ENCODE results near the gene INSM1. TPM values are rescaled to one million over a fixed set of nuclear protein-coding genes. Genes with fewer than 3 reads are reported as not detected.

Gene INSM1
- total RNA-seq, 1 experiment from 2014 or later = 0.05 TPM

DNA sequence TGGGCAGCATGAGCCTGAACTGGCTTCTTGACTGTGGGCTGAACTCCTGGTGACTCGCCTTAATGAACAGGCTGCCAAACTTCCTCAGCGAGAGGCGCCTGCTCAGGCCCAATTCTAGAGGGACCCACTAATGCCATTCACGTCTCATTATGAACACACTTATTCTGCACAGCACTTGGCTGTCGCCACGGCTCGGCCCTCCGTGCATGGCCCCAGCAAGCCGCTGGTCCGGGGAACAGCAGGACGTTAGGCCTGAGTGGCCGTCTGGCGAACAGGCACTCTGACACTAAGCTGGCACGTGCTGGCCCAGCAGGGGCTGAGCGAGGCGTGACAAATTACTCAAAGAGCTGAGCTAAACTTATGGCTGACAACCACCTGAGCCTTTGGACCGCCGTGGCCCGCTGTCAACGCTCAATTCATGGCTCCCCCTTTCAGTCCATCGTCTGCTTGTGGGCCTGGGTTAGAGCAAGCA is 45.9 kb downstream of the INSM1 start:
- Histone ChIP-seq H3K4me3 (ENCODE audit: low read depth in 2 of 2, low read length in 2 of 2) (no peak overlapping the region), H3K9me3 (ENCODE audit: control insufficient read depth, insufficient read depth, low read depth, low read length) (no peaks in the 10 kb centered on the region), H3K4me1 (ENCODE audit: control insufficient read depth, insufficient read depth, low read length) (no peaks in the 10 kb centered on the region), H3K27ac (ENCODE audit: low read length) (no peak overlapping the region), H3K27me3 (ENCODE audit: control insufficient read depth, insufficient read depth, low read length) (no peaks in the 10 kb centered on the region), H3K36me3 (ENCODE audit: control insufficient read depth, insufficient read depth, low read length) (no peaks in the 10 kb centered on the region)
- no peak for ATAC-seq
- no TSS peak for BruUV-seq (replicated peaks)
- no peak for TF ChIP-seq TCF7L2 (IDR thresholded peaks at IDR 0.05; ENCODE audit: low read depth, low read length)
- no peak for TF ChIP-seq POLR2AphosphoS5 (IDR thresholded peaks at IDR 0.05; ENCODE audit: low read depth, low read length)
- no peak for TF ChIP-seq SIN3A (IDR thresholded peaks at IDR 0.05; ENCODE audit: borderline replicate concordance, insufficient read depth, low read depth, low read length)
- in situ Hi-C loops (cut with HindIII; ENCODE audit: low pct_unique_long_range_greater_than_20kb, low sequenced_read_pairs) = no loop called here
- POLR2A ChIA-PET = no interaction called here
- CTCF ChIA-PET = no interaction called here
- intact Hi-C loops (cut with micrococcal nuclease; ENCODE audit: unreplicated experiment) = no loop called here
- no peak for DNase-seq (ENCODE audit: low read depth, low spot score)

GRCh38 chr20:20414640-20415220 is 46.8 kb downstream of the INSM1 start:
- Histone ChIP-seq H3K36me3 (ENCODE audit: control insufficient read depth, insufficient read depth, low read length) (no peaks in the 10 kb centered on the region), H3K27ac (ENCODE audit: low read length) (no peak overlapping the region), H3K4me3 (ENCODE audit: low read depth in 2 of 2, low read length in 2 of 2) (no peak overlapping the region), H3K27me3 (ENCODE audit: control insufficient read depth, insufficient read depth, low read length) (no peaks in the 10 kb centered on the region), H3K9me3 (ENCODE audit: control insufficient read depth, insufficient read depth, low read depth, low read length) (no peaks in the 10 kb centered on the region), H3K4me1 (ENCODE audit: control insufficient read depth, insufficient read depth, low read length) (no peaks in the 10 kb centered on the region)
- no TSS peak for BruUV-seq (replicated peaks)
- in situ Hi-C loops (cut with HindIII; ENCODE audit: low pct_unique_long_range_greater_than_20kb, low sequenced_read_pairs) (no loop called here), intact Hi-C loops (cut with micrococcal nuclease; ENCODE audit: unreplicated experiment) (no loop called here)
- DNase-seq (ENCODE audit: low read depth, low spot score) (no peak), ATAC-seq (no peak)
- POLR2A ChIA-PET = no interaction called here
- TF ChIP-seq, protein P1, sequence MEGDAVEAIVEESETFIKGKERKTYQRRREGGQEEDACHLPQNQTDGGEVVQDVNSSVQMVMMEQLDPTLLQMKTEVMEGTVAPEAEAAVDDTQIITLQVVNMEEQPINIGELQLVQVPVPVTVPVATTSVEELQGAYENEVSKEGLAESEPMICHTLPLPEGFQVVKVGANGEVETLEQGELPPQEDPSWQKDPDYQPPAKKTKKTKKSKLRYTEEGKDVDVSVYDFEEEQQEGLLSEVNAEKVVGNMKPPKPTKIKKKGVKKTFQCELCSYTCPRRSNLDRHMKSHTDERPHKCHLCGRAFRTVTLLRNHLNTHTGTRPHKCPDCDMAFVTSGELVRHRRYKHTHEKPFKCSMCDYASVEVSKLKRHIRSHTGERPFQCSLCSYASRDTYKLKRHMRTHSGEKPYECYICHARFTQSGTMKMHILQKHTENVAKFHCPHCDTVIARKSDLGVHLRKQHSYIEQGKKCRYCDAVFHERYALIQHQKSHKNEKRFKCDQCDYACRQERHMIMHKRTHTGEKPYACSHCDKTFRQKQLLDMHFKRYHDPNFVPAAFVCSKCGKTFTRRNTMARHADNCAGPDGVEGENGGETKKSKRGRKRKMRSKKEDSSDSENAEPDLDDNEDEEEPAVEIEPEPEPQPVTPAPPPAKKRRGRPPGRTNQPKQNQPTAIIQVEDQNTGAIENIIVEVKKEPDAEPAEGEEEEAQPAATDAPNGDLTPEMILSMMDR (IDR thresholded peaks at IDR 0.05) = no peak
- TF ChIP-seq POLR2AphosphoS5 (IDR thresholded peaks at IDR 0.05; ENCODE audit: low read depth, low read length) = no peak
- TF ChIP-seq SIN3A (IDR thresholded peaks at IDR 0.05; ENCODE audit: borderline replicate concordance, insufficient read depth, low read depth, low read length) = no peak
- TF ChIP-seq, protein P2, sequence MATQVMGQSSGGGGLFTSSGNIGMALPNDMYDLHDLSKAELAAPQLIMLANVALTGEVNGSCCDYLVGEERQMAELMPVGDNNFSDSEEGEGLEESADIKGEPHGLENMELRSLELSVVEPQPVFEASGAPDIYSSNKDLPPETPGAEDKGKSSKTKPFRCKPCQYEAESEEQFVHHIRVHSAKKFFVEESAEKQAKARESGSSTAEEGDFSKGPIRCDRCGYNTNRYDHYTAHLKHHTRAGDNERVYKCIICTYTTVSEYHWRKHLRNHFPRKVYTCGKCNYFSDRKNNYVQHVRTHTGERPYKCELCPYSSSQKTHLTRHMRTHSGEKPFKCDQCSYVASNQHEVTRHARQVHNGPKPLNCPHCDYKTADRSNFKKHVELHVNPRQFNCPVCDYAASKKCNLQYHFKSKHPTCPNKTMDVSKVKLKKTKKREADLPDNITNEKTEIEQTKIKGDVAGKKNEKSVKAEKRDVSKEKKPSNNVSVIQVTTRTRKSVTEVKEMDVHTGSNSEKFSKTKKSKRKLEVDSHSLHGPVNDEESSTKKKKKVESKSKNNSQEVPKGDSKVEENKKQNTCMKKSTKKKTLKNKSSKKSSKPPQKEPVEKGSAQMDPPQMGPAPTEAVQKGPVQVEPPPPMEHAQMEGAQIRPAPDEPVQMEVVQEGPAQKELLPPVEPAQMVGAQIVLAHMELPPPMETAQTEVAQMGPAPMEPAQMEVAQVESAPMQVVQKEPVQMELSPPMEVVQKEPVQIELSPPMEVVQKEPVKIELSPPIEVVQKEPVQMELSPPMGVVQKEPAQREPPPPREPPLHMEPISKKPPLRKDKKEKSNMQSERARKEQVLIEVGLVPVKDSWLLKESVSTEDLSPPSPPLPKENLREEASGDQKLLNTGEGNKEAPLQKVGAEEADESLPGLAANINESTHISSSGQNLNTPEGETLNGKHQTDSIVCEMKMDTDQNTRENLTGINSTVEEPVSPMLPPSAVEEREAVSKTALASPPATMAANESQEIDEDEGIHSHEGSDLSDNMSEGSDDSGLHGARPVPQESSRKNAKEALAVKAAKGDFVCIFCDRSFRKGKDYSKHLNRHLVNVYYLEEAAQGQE (IDR thresholded peaks at IDR 0.05; ENCODE audit: insufficient read depth in 1 of 2, low read depth in 2 of 2, low read length in 1 of 2) = no peak
- TF ChIP-seq TCF7L2 (IDR thresholded peaks at IDR 0.05; ENCODE audit: low read depth, low read length) = no peak
- CTCF ChIA-PET = no interaction called here

DNA sequence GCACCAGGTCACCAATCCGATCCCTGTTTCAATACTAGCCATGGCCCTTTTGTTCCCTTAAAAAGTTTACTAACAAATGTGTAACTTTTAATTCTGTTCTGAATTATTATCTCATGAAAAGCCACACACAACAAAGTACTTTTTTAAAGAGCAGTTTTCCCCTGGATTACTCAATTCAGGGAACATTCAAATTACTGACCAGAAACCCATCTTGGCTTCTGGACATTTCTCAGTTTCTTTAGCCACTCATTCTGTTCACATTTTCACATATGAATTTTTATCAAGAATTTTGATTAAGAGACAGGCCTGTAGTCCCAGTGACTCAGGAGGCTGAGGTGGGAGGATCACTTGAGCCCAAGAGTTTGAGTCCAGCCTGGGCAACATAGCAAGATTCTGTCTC is 47.4 kb downstream of the INSM1 start:
- BruUV-seq (replicated peaks) = no TSS peak
- H3K27ac ChIP-seq (ENCODE audit: low read length) = no peak overlapping the region
- POLR2A ChIA-PET = no interaction called here
- H3K9me3 ChIP-seq (ENCODE audit: control insufficient read depth, insufficient read depth, low read depth, low read length) = no peaks in the 10 kb centered on the region
- intact Hi-C loops (cut with micrococcal nuclease; ENCODE audit: unreplicated experiment) = no loop called here
- DNase-seq (ENCODE audit: low read depth, low spot score) = no peak
- H3K4me1 ChIP-seq (ENCODE audit: control insufficient read depth, insufficient read depth, low read length) = no peaks in the 10 kb centered on the region
- no peak overlapping the region for H3K4me3 ChIP-seq (ENCODE audit: low read depth in 2 of 2, low read length in 2 of 2)
- CTCF ChIA-PET = no interaction called here
- no peaks in the 10 kb centered on the region for H3K36me3 ChIP-seq (ENCODE audit: control insufficient read depth, insufficient read depth, low read length)
- TF ChIP-seq SIN3A (IDR thresholded peaks at IDR 0.05; ENCODE audit: borderline replicate concordance, insufficient read depth, low read depth, low read length) = no peak
- no peak for TF ChIP-seq POLR2AphosphoS5 (IDR thresholded peaks at IDR 0.05; ENCODE audit: low read depth, low read length)
- TF ChIP-seq, protein P1 (IDR thresholded peaks at IDR 0.05) = no peak
- no peak for TF ChIP-seq TCF7L2 (IDR thresholded peaks at IDR 0.05; ENCODE audit: low read depth, low read length)
- TF ChIP-seq, protein P2 (IDR thresholded peaks at IDR 0.05; ENCODE audit: insufficient read depth in 1 of 2, low read depth in 2 of 2, low read length in 1 of 2) = no peak
- no peaks in the 10 kb centered on the region for H3K27me3 ChIP-seq (ENCODE audit: control insufficient read depth, insufficient read depth, low read length)
- ATAC-seq = no peak
- in situ Hi-C loops (cut with HindIII; ENCODE audit: low pct_unique_long_range_greater_than_20kb, low sequenced_read_pairs) = no loop called here
